ENCODE measurements around the gene RAPGEF2. TPM values are rescaled to one million over a fixed set of nuclear protein-coding genes. Genes with fewer than 3 reads are reported as not detected.

The RAPGEF2 gene
- total RNA-seq, 6 experiments from 2014 or later, result 22.2 to 36.4 (median 31.5) TPM

GRCh38 chr4:159097144-159097543 lies 5.7 kb upstream of the RAPGEF2 start:
- Mint-ChIP-seq H3K36me3 (ENCODE audit: low read depth) (no peaks in the 10 kb centered on the region), H3K4me3 (no peak overlapping the region), H3K9me3 (no peaks in the 10 kb centered on the region), H3K4me1 (ENCODE audit: low read depth) (peaks cover 3% of the 10 kb centered on the region), H3K27me3 (ENCODE audit: insufficient read depth) (peaks cover 16% of the 10 kb centered on the region), H3K27ac (no peak overlapping the region)
- TF ChIP-seq CTCF (IDR thresholded peaks at IDR 0.05), result no peak
- DNase-seq, result no peak

- DNase-seq, result no peak
- no peaks in the 10 kb centered on the region for H3K36me3 Mint-ChIP-seq (ENCODE audit: low read depth)
- no peak overlapping the region for H3K4me3 Mint-ChIP-seq
- no peak for TF ChIP-seq CTCF (IDR thresholded peaks at IDR 0.05)
- H3K4me1 Mint-ChIP-seq (ENCODE audit: low read depth), result peaks cover 6% of the 10 kb centered on the region
- H3K27ac Mint-ChIP-seq, result no peak overlapping the region
- H3K9me3 Mint-ChIP-seq, result no peaks in the 10 kb centered on the region
- peaks cover 15% of the 10 kb centered on the region for H3K27me3 Mint-ChIP-seq (ENCODE audit: insufficient read depth)
These were observed 5.1 kb upstream of the RAPGEF2 start for GRCh38 chr4:159097785-159098184.

- Mint-ChIP-seq H3K4me1 (ENCODE audit: low read depth) (peaks cover 6% of the 10 kb centered on the region), H3K27ac (no peak overlapping the region), H3K9me3 (no peaks in the 10 kb centered on the region), H3K36me3 (ENCODE audit: low read depth) (no peaks in the 10 kb centered on the region), H3K4me3 (no peak overlapping the region), H3K27me3 (ENCODE audit: insufficient read depth) (peaks cover 15% of the 10 kb centered on the region)
- no peak for TF ChIP-seq CTCF (IDR thresholded peaks at IDR 0.05)
- DNase-seq, result no peak
These were observed 4.3 kb upstream of the RAPGEF2 start for GRCh38 chr4:159098482-159099127.

- Mint-ChIP-seq H3K9me3 (no peaks in the 10 kb centered on the region), H3K4me1 (ENCODE audit: low read depth) (peaks cover 28% of the 10 kb centered on the region), H3K27me3 (ENCODE audit: insufficient read depth) (peaks cover 18% of the 10 kb centered on the region), H3K27ac (peak overlapping the region; percentile 22; the same call in 1 of the 2 replicates), H3K4me3 (peak overlapping the region; percentile 84), H3K36me3 (ENCODE audit: low read depth) (no peaks in the 10 kb centered on the region)
- no peak for TF ChIP-seq CTCF (IDR thresholded peaks at IDR 0.05)
- DNase-seq, result no peak
These were observed 774 bp upstream of the RAPGEF2 start for GRCh38 chr4:159101988-159102621.

GRCh38 chr4:159103384-159103990 lies 608 bp downstream of the RAPGEF2 start:
- H3K9me3 Mint-ChIP-seq, result no peaks in the 10 kb centered on the region
- H3K27me3 Mint-ChIP-seq (ENCODE audit: insufficient read depth), result peaks cover 18% of the 10 kb centered on the region
- no peaks in the 10 kb centered on the region for H3K36me3 Mint-ChIP-seq (ENCODE audit: low read depth)
- no peak for TF ChIP-seq CTCF (IDR thresholded peaks at IDR 0.05)
- DNase-seq, result peak; percentile 6
- H3K4me3 Mint-ChIP-seq, result peak overlapping the region; percentile 50
- peak overlapping the region; percentile 10; the same call in 1 of the 2 replicates for H3K27ac Mint-ChIP-seq
- H3K4me1 Mint-ChIP-seq (ENCODE audit: low read depth), result peaks cover 35% of the 10 kb centered on the region
